ENCODE measurements around the gene NPDC1.

Gene NPDC1

DNA sequence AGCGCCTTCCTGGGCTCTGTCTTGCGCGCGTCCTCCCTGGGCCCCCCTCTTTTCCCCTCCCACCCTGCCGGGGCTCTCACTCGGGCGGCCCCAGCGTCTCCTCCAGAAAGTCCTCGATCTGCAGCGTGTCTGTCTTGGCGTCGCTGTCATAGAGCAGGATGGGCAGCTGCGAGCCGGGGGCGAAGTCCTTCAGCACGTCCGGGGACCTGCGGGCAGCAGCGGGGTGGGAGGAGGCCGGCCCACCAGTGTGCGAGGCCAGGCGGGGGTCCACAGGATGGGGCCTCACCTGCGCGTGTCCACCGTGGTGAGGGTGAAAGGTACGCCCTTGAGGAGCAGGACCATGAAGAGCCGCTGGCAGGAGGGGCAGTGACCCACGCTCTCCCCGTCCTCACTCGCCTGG, 50.6 kb downstream of the NPDC1 start:
- H3K9me3 ChIP-seq (replicated peaks; ENCODE audit: insufficient read depth, low read length), result no peaks in the 10 kb centered on the region
- H4K20me1 ChIP-seq (ENCODE audit: insufficient read depth, low read length), result no peaks in the 10 kb centered on the region
- no peak overlapping the region for H3K4me2 ChIP-seq (ENCODE audit: low read depth, low read length)
- H3K4me1 ChIP-seq (ENCODE audit: low read length), result no peaks in the 10 kb centered on the region
- peaks cover 34% of the 10 kb centered on the region for H3K27me3 ChIP-seq (replicated peaks; ENCODE audit: insufficient read depth, low read length)
- H3F3A ChIP-seq (ENCODE audit: insufficient read depth, low read length), result peaks cover under 1% of the 10 kb centered on the region
- H3K79me2 ChIP-seq (ENCODE audit: low read length), result no peaks in the 10 kb centered on the region
- H3K9me2 ChIP-seq (replicated peaks; ENCODE audit: insufficient read depth, low read length), result no peaks in the 10 kb centered on the region
- no peak for DNase-seq
- H3K4me3 ChIP-seq (ENCODE audit: low read length), result no peak overlapping the region
- H3K36me3 ChIP-seq (replicated peaks; ENCODE audit: insufficient read depth, low read length), result no peaks in the 10 kb centered on the region
- TF ChIP-seq, protein P1, sequence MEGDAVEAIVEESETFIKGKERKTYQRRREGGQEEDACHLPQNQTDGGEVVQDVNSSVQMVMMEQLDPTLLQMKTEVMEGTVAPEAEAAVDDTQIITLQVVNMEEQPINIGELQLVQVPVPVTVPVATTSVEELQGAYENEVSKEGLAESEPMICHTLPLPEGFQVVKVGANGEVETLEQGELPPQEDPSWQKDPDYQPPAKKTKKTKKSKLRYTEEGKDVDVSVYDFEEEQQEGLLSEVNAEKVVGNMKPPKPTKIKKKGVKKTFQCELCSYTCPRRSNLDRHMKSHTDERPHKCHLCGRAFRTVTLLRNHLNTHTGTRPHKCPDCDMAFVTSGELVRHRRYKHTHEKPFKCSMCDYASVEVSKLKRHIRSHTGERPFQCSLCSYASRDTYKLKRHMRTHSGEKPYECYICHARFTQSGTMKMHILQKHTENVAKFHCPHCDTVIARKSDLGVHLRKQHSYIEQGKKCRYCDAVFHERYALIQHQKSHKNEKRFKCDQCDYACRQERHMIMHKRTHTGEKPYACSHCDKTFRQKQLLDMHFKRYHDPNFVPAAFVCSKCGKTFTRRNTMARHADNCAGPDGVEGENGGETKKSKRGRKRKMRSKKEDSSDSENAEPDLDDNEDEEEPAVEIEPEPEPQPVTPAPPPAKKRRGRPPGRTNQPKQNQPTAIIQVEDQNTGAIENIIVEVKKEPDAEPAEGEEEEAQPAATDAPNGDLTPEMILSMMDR (IDR thresholded peaks at IDR 0.05; ENCODE audit: low read length), result no peak
- no peak for TF ChIP-seq EZH2 (optimal IDR thresholded peaks at IDR 0.05; ENCODE audit: low read depth, low read length)
- TF ChIP-seq EZH2phosphoT487 (IDR thresholded peaks at IDR 0.05; ENCODE audit: low read length), result no peak
- H3K9ac ChIP-seq (ENCODE audit: low read length), result no peak overlapping the region
- H3K27ac ChIP-seq (ENCODE audit: low read length), result no peak overlapping the region
- no peak overlapping the region for H2AFZ ChIP-seq (ENCODE audit: low read length)

DNA sequence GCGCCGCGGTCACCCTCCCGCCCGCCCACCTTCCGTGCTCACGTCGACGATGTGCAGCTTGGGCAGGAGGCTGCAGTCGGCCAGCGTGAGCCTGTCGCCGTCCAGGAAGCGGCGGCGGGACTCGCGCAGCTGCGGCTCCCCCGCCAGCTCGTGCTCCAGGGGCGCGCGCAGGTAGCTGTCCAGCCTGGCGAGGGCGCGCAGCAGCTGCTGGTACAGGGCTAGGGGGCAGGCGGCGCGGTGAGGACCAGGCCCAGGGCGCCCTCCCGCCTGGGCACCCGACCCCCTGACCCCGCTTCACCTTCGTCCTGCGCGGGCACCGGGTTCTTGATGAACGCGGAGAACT, 51.1 kb downstream of the NPDC1 start:
- TF ChIP-seq EZH2phosphoT487 (IDR thresholded peaks at IDR 0.05; ENCODE audit: low read length) (no peak), EZH2 (optimal IDR thresholded peaks at IDR 0.05; ENCODE audit: low read depth, low read length) (no peak)
- TF ChIP-seq, protein P1 (IDR thresholded peaks at IDR 0.05; ENCODE audit: low read length), result no peak
- no peak overlapping the region for H3K9ac ChIP-seq (ENCODE audit: low read length)
- no peaks in the 10 kb centered on the region for H3K9me2 ChIP-seq (replicated peaks; ENCODE audit: insufficient read depth, low read length)
- H3K36me3 ChIP-seq (replicated peaks; ENCODE audit: insufficient read depth, low read length), result no peaks in the 10 kb centered on the region
- no peaks in the 10 kb centered on the region for H3K9me3 ChIP-seq (replicated peaks; ENCODE audit: insufficient read depth, low read length)
- no peak for DNase-seq
- H2AFZ ChIP-seq (ENCODE audit: low read length), result no peak overlapping the region
- H3K4me2 ChIP-seq (ENCODE audit: low read depth, low read length), result no peak overlapping the region
- no peak overlapping the region for H3K4me3 ChIP-seq (ENCODE audit: low read length)
- H3K27me3 ChIP-seq (replicated peaks; ENCODE audit: insufficient read depth, low read length), result peaks cover 40% of the 10 kb centered on the region
- H3K79me2 ChIP-seq (ENCODE audit: low read length), result no peaks in the 10 kb centered on the region
- no peaks in the 10 kb centered on the region for H3K4me1 ChIP-seq (ENCODE audit: low read length)
- H4K20me1 ChIP-seq (ENCODE audit: insufficient read depth, low read length), result no peaks in the 10 kb centered on the region
- H3K27ac ChIP-seq (ENCODE audit: low read length), result no peak overlapping the region
- no peaks in the 10 kb centered on the region; the same call in none of the 2 replicates for H3F3A ChIP-seq (ENCODE audit: insufficient read depth, low read length)

DNA sequence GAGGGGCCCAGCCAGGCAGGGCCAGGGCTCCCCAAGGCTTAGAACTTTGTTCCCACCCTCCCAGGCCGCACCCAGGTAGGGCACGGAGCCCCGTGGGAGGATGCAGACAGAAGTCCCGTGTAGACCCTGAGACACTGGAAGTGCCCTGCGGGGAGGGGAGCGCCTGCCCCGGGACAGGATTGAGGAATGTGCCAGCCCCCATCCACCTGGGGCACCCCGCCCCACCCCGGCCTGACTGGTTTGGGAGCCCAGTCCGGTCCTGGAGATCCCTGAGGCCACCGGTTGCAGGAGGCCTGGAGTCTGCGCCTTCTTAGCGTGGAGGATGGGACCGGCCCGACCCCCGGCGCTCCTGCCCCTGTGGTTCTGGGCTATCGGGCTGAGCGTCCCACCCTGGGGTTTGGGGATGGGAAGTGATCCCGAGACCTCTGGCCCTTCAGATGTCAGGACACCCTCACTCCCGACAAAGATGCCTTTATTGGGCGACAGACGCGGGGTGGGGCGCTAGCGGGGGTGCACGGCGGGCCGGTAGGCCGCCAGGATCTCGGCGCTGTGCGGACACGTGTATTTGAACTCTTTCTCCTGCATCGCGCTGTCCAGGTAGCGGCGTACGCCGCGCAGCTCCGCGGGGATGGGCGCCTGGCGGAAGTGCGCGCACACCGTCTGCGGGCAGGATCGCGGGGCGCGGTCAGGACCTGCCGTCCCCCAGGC, 51.6 kb downstream of the NPDC1 start:
- no peak for DNase-seq

More for the DNA sequence above, 51.6 kb downstream of the NPDC1 start:
- no peaks in the 10 kb centered on the region for H3K79me2 ChIP-seq (ENCODE audit: low read length)
- H3K27ac ChIP-seq (ENCODE audit: low read length), result no peak overlapping the region
- no peaks in the 10 kb centered on the region for H3K9me2 ChIP-seq (replicated peaks; ENCODE audit: insufficient read depth, low read length)
- TF ChIP-seq, protein P1 (IDR thresholded peaks at IDR 0.05; ENCODE audit: low read length), result no peak
- no peak for TF ChIP-seq EZH2 (optimal IDR thresholded peaks at IDR 0.05; ENCODE audit: low read depth, low read length)
- no peak for TF ChIP-seq EZH2phosphoT487 (IDR thresholded peaks at IDR 0.05; ENCODE audit: low read length)
- peaks cover 45% of the 10 kb centered on the region for H3K27me3 ChIP-seq (replicated peaks; ENCODE audit: insufficient read depth, low read length)
- H4K20me1 ChIP-seq (ENCODE audit: insufficient read depth, low read length), result no peaks in the 10 kb centered on the region
- no peak overlapping the region for H3K4me2 ChIP-seq (ENCODE audit: low read depth, low read length)
- H2AFZ ChIP-seq (ENCODE audit: low read length), result no peak overlapping the region
- H3F3A ChIP-seq (ENCODE audit: insufficient read depth, low read length), result no peaks in the 10 kb centered on the region; the same call in 1 of the 2 replicates
- H3K4me3 ChIP-seq (ENCODE audit: low read length), result no peak overlapping the region
- no peaks in the 10 kb centered on the region for H3K36me3 ChIP-seq (replicated peaks; ENCODE audit: insufficient read depth, low read length)
- H3K9me3 ChIP-seq (replicated peaks; ENCODE audit: insufficient read depth, low read length), result no peaks in the 10 kb centered on the region
- no peak overlapping the region for H3K9ac ChIP-seq (ENCODE audit: low read length)
- no peaks in the 10 kb centered on the region for H3K4me1 ChIP-seq (ENCODE audit: low read length)
